Gastroesophageal sphincter (tissue), 3 donors: ENCODE results near the gene VWC2.

ENCODE experiments used
- EP300 ChIP-seq: sonication (generic); formaldehyde crosslinking; IDR thresholded peaks from one replicate; pipeline ENCODE4 v1.6.1; 2017; ENCODE audit warnings: antibody characterized with exemption, mild to moderate bottlenecking
- POLR2A ChIP-seq, 2 donors: fragments of 450-650 bp; IDR thresholded peaks; one replicate each; pipeline ENCODE4 v1.6.1; 2017; ENCODE audit warnings: antibody characterized with exemption in 2 of 2, mild to moderate bottlenecking in 2 of 2, moderate library complexity in 1 of 2
- POLR2AphosphoS5 ChIP-seq: sonication (generic); formaldehyde crosslinking; IDR thresholded peaks from one replicate; pipeline ENCODE4 v1.6.1; 2017; ENCODE audit warnings: antibody characterized with exemption
- TF ChIP-seq, protein P1 (sequence below), 4 experiments: fragments of 200-600 bp in 2 of 4; fragments of 450-650 bp in 2 of 4; sonication (generic) in 1 of 4; IDR thresholded peaks; one replicate each; pipeline ENCODE4 v1.5.1; 2017 to 2019; ENCODE audit warnings: antibody characterized with exemption in 4 of 4, mild to moderate bottlenecking in 2 of 4, moderate library complexity in 2 of 4

DNA sequence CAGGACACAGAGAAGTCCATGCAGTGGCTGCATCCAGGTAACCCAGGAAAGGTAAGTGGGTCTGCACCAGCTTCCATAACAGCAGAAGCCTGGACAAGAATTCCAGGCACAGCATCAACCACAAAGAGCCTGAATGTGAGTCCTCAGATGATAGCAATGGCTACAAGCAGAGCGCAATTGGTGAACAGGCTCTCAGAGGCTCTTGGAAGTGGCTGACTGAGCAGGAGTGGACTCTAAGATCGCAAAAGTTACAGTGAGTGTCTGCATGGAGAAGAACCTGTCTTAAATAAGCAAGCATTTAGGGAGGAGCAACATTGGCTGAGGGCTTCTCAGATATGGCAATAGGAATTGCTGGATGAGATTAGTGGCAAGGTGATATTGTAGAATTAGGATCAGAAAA is 41.6 kb upstream of the VWC2 start:
- TF ChIP-seq, protein P1, sequence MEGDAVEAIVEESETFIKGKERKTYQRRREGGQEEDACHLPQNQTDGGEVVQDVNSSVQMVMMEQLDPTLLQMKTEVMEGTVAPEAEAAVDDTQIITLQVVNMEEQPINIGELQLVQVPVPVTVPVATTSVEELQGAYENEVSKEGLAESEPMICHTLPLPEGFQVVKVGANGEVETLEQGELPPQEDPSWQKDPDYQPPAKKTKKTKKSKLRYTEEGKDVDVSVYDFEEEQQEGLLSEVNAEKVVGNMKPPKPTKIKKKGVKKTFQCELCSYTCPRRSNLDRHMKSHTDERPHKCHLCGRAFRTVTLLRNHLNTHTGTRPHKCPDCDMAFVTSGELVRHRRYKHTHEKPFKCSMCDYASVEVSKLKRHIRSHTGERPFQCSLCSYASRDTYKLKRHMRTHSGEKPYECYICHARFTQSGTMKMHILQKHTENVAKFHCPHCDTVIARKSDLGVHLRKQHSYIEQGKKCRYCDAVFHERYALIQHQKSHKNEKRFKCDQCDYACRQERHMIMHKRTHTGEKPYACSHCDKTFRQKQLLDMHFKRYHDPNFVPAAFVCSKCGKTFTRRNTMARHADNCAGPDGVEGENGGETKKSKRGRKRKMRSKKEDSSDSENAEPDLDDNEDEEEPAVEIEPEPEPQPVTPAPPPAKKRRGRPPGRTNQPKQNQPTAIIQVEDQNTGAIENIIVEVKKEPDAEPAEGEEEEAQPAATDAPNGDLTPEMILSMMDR (IDR thresholded peaks at IDR 0.05) = no peak
- TF ChIP-seq POLR2AphosphoS5 = no peak
- no peak for TF ChIP-seq POLR2A (IDR thresholded peaks at IDR 0.05)
- TF ChIP-seq EP300 = no peak
